Kidney (tissue), 14 donors: ENCODE measurements around the gene LTBP2. TPM values are rescaled to one million over a fixed set of nuclear protein-coding genes. Genes with fewer than 3 reads are reported as not detected.

Experiments
- DNase-seq, 5 donors: peaks; one replicate each; pipeline ENCODE4 v3.0.0-alpha.2; 2013 to 2020
- FAIRE-seq: peaks from 2 replicates; lab custom pipeline; 2012; peaks lifted over from hg19 to GRCh38; lab: Jason Lieb, UNC
- H3K27ac ChIP-seq, 2 donors: one replicate each; pipeline ENCODE4 v1.7.0; 2013; ENCODE audit warnings: low read depth in 2 of 2, low read length in 2 of 2, inconsistent platforms in 1 of 2
- H3K27me3 ChIP-seq: one replicate; pipeline ENCODE4 v1.7.1; 2013; ENCODE audit warnings: low read length, inconsistent platforms; ENCODE audit not compliant: control insufficient read depth, insufficient read depth
- H3K36me3 ChIP-seq, 3 donors: one replicate each; pipeline versions ENCODE4 v1.7.0 to v1.7.1; 2013; ENCODE audit warnings: low read length in 3 of 3, control low read depth in 1 of 3, inconsistent platforms in 1 of 3; ENCODE audit not compliant: insufficient read depth in 3 of 3, control insufficient read depth in 2 of 3
- H3K4me1 ChIP-seq, 3 donors: one replicate each; pipeline versions ENCODE4 v1.7.0 to v1.7.1; 2013; ENCODE audit warnings: low read length in 3 of 3, inconsistent platforms in 1 of 3, low read depth in 1 of 3; ENCODE audit not compliant: control insufficient read depth in 2 of 3, insufficient read depth in 2 of 3
- H3K4me3 ChIP-seq, 3 donors: one replicate each; pipeline versions ENCODE4 v1.7.0 to v1.8.1; 2013; ENCODE audit warnings: low read length in 3 of 3, control low read depth in 1 of 3, inconsistent platforms in 1 of 3
- H3K9ac ChIP-seq, 3 donors: one replicate each; pipeline versions ENCODE4 v1.7.0 to v1.7.1; 2013; ENCODE audit warnings: low read length in 3 of 3, control low read depth in 1 of 3, inconsistent platforms in 1 of 3
- H3K9me3 ChIP-seq, 3 donors: one replicate each; pipeline versions ENCODE4 v1.7.0 to v1.7.1; 2013; ENCODE audit warnings: low read length in 3 of 3, control low read depth in 1 of 3, inconsistent platforms in 1 of 3; ENCODE audit not compliant: control insufficient read depth in 2 of 3, insufficient read depth in 1 of 3
- CTCF ChIP-seq: IDR thresholded peaks from 3 replicates; pipeline ENCODE4 v1.5.1; 2012; ENCODE audit warnings: mild to moderate bottlenecking, moderate library complexity, borderline replicate concordance; ENCODE audit not compliant: insufficient read depth; ENCODE audit errors: extremely low read depth
- intact Hi-C: fragments of 100-400 bp; cut with DNase I; formaldehyde crosslinking; loops from one replicate; pipeline ENCODE4 v1.11.1; 2022
- polyA plus RNA-seq: library from polyadenylated mRNA; stranded (reverse); fragments of 350-450 nt; fragmentation: Illumina TruSeq; extraction: RNeasy Lipid Tissue Mini Kit (QIAGEN cat#74804); gene quantifications from one replicate; pipeline ENCODE4 v1.2.3, GENCODE V29; 2014; ENCODE audit warnings: low read depth, low replicate concordance; ENCODE audit not compliant: insufficient read depth
- total RNA-seq: library from RNA; stranded (reverse); fragmentation: NEBNext Ultra II Directional; extraction: Animal tissue kit (Norgen Biotek cat#: 25700); gene quantifications from one replicate; pipeline ENCODE4 v1.2.1, GENCODE V29; 2021
- donor health status: control.
- donor health status: control.
- donor health status: control.
- donor health status: control.
- donor health status: control.
- donor health status: DM: yes; HTN: yes; CAD: no.
- donor health status: Normal renal cell carcinoma (clear cell type).

LTBP2 gene
- total and polyA plus RNA-seq, 2 donors from 2014 or later: 2.9 to 10.4 TPM

- peaks cover 2% of the 10 kb centered on the region for H3K27me3 ChIP-seq
- intact Hi-C loops: no loop called here
- FAIRE-seq (no peak), DNase-seq (peak in 1 of 5 donors; percentile 47)
- H3K36me3 ChIP-seq: no peaks in the 10 kb centered on the region
- no peak overlapping the region for H3K4me3 ChIP-seq
- H3K27ac ChIP-seq: no peak overlapping the region
- H3K9ac ChIP-seq: no peak overlapping the region
- H3K4me1 ChIP-seq: peaks cover 0 to 7% (median 4%) of the 10 kb centered on the region in 3 donors
- no peak for TF ChIP-seq CTCF
- H3K9me3 ChIP-seq: no peaks in the 10 kb centered on the region
Observed at GRCh38 chr14:74614508-74615495, 2.8 kb upstream of the LTBP2 start.

GRCh38 chr14:74613211-74613914 is 1.3 kb upstream of the LTBP2 start:
- TF ChIP-seq CTCF: no peak
- no peak overlapping the region for H3K4me3 ChIP-seq
- peak in 2 of 5 donors; percentile 52 to 69 for DNase-seq
- no peak for FAIRE-seq
- H3K27me3 ChIP-seq: peaks cover 2% of the 10 kb centered on the region
- intact Hi-C loops: no loop called here
- no peaks in the 10 kb centered on the region for H3K36me3 ChIP-seq
- peaks cover 0 to 7% (median 6%) of the 10 kb centered on the region in 3 donors for H3K4me1 ChIP-seq
- no peak overlapping the region for H3K27ac ChIP-seq
- no peak overlapping the region for H3K9ac ChIP-seq
- no peaks in the 10 kb centered on the region for H3K9me3 ChIP-seq

- DNase-seq (peak; percentile 72 to 90 (median 77)), FAIRE-seq (no peak)
- Histone ChIP-seq H3K9me3 (no peaks in the 10 kb centered on the region), H3K9ac (no peak overlapping the region), H3K4me1 (peaks cover 0 to 7% (median 6%) of the 10 kb centered on the region in 3 donors), H3K4me3 (peak overlapping the region in 2 of 3 donors; percentile 48 to 53), H3K36me3 (no peaks in the 10 kb centered on the region), H3K27me3 (peaks cover 2% of the 10 kb centered on the region), H3K27ac (no peak overlapping the region)
- TF ChIP-seq CTCF: peak; percentile 71
- intact Hi-C loops: no loop called here
Observed at GRCh38 chr14:74612350-74613021, 449 bp upstream of the LTBP2 start.
